HG03439 (cell line): ENCODE results near the gene ARMC6.
"Not testable (repeated sequence)": the region's sequence is repeated elsewhere in the genome, so short reads cannot be mapped to it uniquely, and the experiment has no call there.

ENCODE experiments used
- ATAC-seq: cut with Tn5 transposase; IDR thresholded peaks from one replicate; pipeline ENCODE4 v1.9.1; 2021; ENCODE audit warnings: mild to moderate bottlenecking, moderate library complexity; ENCODE audit not compliant: unreplicated experiment

The ARMC6 gene

DNA sequence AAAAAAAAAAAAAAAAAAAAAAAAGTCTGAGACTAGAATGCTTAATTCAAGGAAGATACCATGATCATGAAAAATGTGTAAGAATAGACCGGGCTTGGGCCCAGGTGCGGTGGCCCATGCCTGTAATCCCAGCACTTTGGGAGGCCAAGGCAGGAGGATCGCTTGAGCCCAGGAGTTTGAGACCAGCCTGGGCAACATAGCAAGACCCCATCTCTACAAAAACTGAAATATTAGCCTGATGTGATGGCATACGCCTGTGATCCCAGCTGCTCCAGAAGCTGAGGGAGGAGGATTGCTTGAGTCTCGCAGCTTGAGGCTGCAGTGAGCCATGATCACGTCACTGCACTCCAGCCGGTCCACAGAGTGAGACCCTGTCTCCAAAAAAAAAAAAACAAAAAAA lies 73.5 kb downstream of the ARMC6 start:
- ATAC-seq = not testable (repeated sequence)

DNA sequence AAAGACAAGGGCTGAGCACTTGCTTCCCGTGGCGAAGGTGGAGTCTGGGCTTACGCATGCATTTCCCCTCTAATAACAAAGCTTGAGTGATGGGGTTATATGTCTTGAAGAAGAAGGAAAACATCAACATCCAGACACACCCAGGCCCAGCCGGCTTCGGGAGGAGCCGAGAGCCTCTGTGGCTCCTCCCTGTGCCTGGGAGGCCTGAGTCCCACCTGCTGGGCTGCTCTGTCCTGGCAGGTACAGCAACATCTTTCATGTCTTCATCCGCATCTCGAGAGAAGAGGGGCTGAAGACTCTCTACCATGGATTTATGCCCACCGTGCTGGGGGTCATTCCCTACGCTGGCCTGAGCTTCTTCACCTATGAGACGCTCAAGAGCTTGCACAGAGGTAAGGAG lies 74.3 kb downstream of the ARMC6 start:
- ATAC-seq = no peak
